ENCODE measurements around the gene UGT1A4. TPM values are rescaled to one million over a fixed set of nuclear protein-coding genes. Genes with fewer than 3 reads are reported as not detected.

The UGT1A4 gene
- total and polyA plus RNA-seq, 2 of the 8 experiments (the other 6 are each of a cell fraction or from before 2014, with no cell fraction given): not detected

GRCh38 chr2:233798335-233799086, 80.0 kb downstream of the UGT1A4 start:
- no peak overlapping the region for H2BK15ac ChIP-seq (ENCODE audit: low read length)
- FAIRE-seq (no peak), DNase-seq (ENCODE audit: low read depth in 1 of 2, low spot score in 2 of 2) (peak in 1 of 2 experiments; percentile 19)
- no peaks in the 10 kb centered on the region for H3K27me3 ChIP-seq (replicated peaks in 1 of 4; ENCODE audit: control insufficient read depth in 3 of 4, extremely low read depth in 1 of 4, insufficient read depth in 3 of 4, low read length in 3 of 4)
- no peak overlapping the region for H3K4ac ChIP-seq (replicated peaks; ENCODE audit: insufficient read length, low read depth, low read length)
- H2BK20ac ChIP-seq (ENCODE audit: low read length): no peak overlapping the region
- H3K4me3 ChIP-seq (ENCODE audit: extremely low read depth in 1 of 4, insufficient read depth in 2 of 4, low read depth in 3 of 4, low read length in 4 of 4): no peak overlapping the region
- CTCF ChIA-PET (ENCODE audit: partially characterized antibody): no interaction called here
- POLR2A ChIA-PET (ENCODE audit: partially characterized antibody): interaction anchor here (0.7 kb wide), 1 partner anchor 426 kb away, joined by 3 read pairs; no protein-coding TSS in a partner anchor
- H4K5ac ChIP-seq (ENCODE audit: insufficient read length, low read depth, low read length): no peak overlapping the region
- H2BK5ac ChIP-seq (ENCODE audit: low read depth, low read length): no peak overlapping the region
- TF ChIP-seq RFX5 (IDR thresholded peaks at IDR 0.05; ENCODE audit: borderline replicate concordance, low read depth, low read length): no peak
- no peak for TF ChIP-seq ZNF274 (IDR thresholded peaks at IDR 0.05; ENCODE audit: borderline replicate concordance, extremely low read depth, low read length)
- TF ChIP-seq SIN3A (conservative IDR thresholded peaks at IDR 0.05 in 1 of 2, IDR thresholded peaks at IDR 0.05 in 1 of 2; ENCODE audit: low read depth in 1 of 2, low read length in 2 of 2): no peak
- no peak for TF ChIP-seq RNF2 (IDR thresholded peaks at IDR 0.05; ENCODE audit: borderline replicate concordance, low read depth, low read length, missing control alignments, poor library complexity, severe bottlenecking)
- no peak for TF ChIP-seq ASH2L (IDR thresholded peaks at IDR 0.05; ENCODE audit: low read length)
- no peak for TF ChIP-seq CBX5 (IDR thresholded peaks at IDR 0.05; ENCODE audit: low read depth, low read length)
- no peak for TF ChIP-seq SIRT6 (IDR thresholded peaks at IDR 0.05; ENCODE audit: low read length)
- TF ChIP-seq SIX5 (IDR thresholded peaks at IDR 0.05; ENCODE audit: low read depth, low read length): no peak
- no peak for TF ChIP-seq POLR2AphosphoS5 (IDR thresholded peaks at IDR 0.05; ENCODE audit: low read depth, low read length)
- no peak for TF ChIP-seq RBBP5 (IDR thresholded peaks at IDR 0.05; ENCODE audit: borderline replicate concordance, low read depth, low read length)
- H4K20me1 ChIP-seq (replicated peaks in 1 of 2; ENCODE audit: control insufficient read depth in 1 of 2, insufficient read depth in 2 of 2, low read length in 2 of 2): no peaks in the 10 kb centered on the region
- no peak overlapping the region for H3K4me2 ChIP-seq (ENCODE audit: insufficient read depth in 1 of 2, low read depth in 2 of 2, low read length in 2 of 2)
- no peaks in the 10 kb centered on the region for H3K23me2 ChIP-seq (ENCODE audit: low read depth, low read length)
- H3K14ac ChIP-seq (ENCODE audit: insufficient read length): no peak overlapping the region
- 83% methylated on average over 13 of the region's 14 CpGs; no CpG with 5 or more reads in 1 of the 2 experiments for WGBS, 2 experiments (ENCODE audit: extremely low coverage in 1 of 2, insufficient coverage in 1 of 2, insufficient read length in 1 of 2, insufficient replicate concordance in 2 of 2, low coverage in 1 of 2, low lambda C conversion rate in 2 of 2, missing lambda C conversion rate in 1 of 2)
- H2BK12ac ChIP-seq (ENCODE audit: low read depth, low read length): 0 out of 2 replicates have a peak overlapping the region, but pooled peaks have one; percentile 27
- no peak overlapping the region for H2BK120ac ChIP-seq (replicated peaks; ENCODE audit: low read depth, low read length)
- H3K56ac ChIP-seq (replicated peaks; ENCODE audit: insufficient read length, low read depth, low read length): no peak overlapping the region
- no peaks in the 10 kb centered on the region for H3K79me2 ChIP-seq (ENCODE audit: control insufficient read depth in 1 of 2, insufficient read depth in 2 of 2, low read length in 2 of 2)
- no peaks in the 10 kb centered on the region for H3K79me1 ChIP-seq (ENCODE audit: low read depth, low read length)
- no peaks in the 10 kb centered on the region for H3K4me1 ChIP-seq (replicated peaks in 1 of 4; ENCODE audit: control insufficient read depth in 3 of 4, insufficient read depth in 4 of 4, low read length in 3 of 4)
- no peak overlapping the region for H4K8ac ChIP-seq (ENCODE audit: extremely low read depth, insufficient read depth, low read length)
- H3K36me3 ChIP-seq (ENCODE audit: control insufficient read depth in 2 of 4, insufficient read depth in 4 of 4, low read length in 3 of 4): no peaks in the 10 kb centered on the region
- no peak overlapping the region for H2AFZ ChIP-seq (ENCODE audit: low read length)
- H3K27ac ChIP-seq (ENCODE audit: low read depth, low read length): no peak overlapping the region
- H3K23ac ChIP-seq (ENCODE audit: insufficient read length): no peak overlapping the region
- H3K9me3 ChIP-seq (ENCODE audit: insufficient read depth in 2 of 2, low read depth in 1 of 2, low read length in 1 of 2): peaks cover 0 to 3% of the 10 kb centered on the region in 2 experiments; a peak in 2 of 4 replicates
- H3K18ac ChIP-seq (ENCODE audit: extremely low read depth, low read length): no peak overlapping the region
- H2AK5ac ChIP-seq (ENCODE audit: low read depth, low read length): no peak overlapping the region
- no peak overlapping the region for H4K91ac ChIP-seq (replicated peaks; ENCODE audit: insufficient read length, low read length)
- no peak overlapping the region for H3K9ac ChIP-seq (replicated peaks in 1 of 4; ENCODE audit: extremely low read depth in 1 of 4, low read depth in 3 of 4, low read length in 3 of 4)
